ENCODE results near the gene LOC101059915.
"Not testable (repeated sequence)": the region's sequence is repeated elsewhere in the genome, so short reads cannot be mapped to it uniquely, and the experiment has no call there.

The LOC101059915 gene

GRCh38 chrX:71675636-71676035 is 8.3 kb downstream of the LOC101059915 start:
- not testable (repeated sequence) for DNase-seq (ENCODE audit: low spot score)

DNA sequence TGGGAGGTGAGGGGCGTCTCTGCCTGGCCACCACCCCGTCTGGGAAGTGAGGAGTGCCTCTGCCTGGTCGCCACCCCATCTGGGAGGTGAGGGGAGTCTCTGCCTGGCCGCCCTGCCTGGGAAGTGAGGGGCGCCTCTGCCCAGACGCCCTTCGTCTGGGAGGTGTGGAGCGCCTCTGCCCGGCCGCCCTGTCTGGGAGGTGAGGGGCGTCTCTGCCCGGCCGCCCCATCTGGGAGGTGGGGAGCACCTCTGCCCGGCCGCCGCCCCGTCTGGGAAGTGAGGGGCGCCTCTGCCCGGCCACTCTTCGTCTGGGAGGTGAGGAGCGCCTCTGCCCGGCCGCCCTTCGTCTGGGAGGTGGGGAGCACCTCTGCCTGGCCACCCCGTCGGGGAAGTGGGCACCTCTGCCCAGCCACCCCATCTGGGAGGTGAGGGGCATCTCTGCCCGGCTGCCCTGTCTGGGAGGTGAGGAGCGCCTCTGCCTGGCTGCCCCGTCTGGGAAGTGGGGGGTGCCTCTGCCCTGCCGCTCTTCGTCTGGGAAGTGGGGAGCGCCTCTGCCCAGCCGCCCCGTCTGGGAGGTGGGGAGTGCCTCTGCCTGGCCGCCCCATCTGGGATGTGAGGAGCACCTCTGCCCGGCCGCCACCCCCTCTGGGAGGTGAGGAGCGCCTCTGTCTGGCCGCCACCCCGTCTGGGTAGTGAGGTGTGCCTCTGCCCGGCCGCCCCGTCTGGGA is 8.9 kb downstream of the LOC101059915 start:
- not testable (repeated sequence) for DNase-seq (ENCODE audit: low spot score)

- not testable (repeated sequence) for DNase-seq (ENCODE audit: low spot score)
Observed at GRCh38 chrX:71677195-71677594, 9.8 kb downstream of the LOC101059915 start.

GRCh38 chrX:71679575-71680207 is 12.3 kb downstream of the LOC101059915 start:
- DNase-seq (ENCODE audit: low spot score) = no peak

- DNase-seq (ENCODE audit: low spot score) = not testable (repeated sequence)
Observed at GRCh38 chrX:71696641-71697465, 29.5 kb downstream of the LOC101059915 start.

DNA sequence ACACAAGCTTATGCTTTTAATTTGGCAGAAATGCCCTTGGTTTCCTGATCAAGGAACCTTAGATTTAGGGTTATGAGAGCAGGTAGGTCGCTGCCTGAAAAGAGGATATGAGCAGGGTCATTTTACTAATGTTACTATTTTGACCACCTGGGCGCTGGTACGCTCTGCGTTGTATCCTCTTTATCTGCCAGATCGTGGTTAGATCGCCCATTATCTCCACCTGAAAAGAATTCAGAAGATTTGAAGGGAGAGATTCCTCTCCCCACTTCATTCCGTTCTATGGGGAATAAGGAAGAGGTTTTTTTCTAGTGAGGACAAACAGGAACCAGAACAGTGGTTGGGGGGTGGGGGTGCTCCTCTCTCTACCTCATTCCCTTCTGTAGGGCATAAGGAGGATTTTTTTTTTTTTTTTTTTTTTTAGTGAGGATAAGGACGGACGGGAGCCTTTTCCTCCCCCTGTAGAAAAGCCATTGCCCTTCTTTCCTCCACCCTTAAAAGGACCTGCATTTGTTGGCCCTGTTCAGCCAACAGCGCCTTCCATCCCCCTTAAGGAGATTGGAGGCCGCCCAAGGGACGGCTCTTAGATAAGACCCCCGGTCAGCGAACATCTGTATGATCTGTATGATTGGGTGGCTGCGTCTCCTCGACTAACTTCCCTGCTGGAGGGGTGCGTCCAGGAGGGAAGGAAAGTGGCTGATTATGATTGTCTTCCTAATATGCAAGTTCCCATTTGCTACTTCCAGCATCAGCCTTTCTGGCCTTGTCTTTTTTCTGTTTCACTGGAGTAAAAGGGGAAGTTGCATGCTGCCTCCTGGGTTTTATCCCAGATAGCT is 30.3 kb downstream of the LOC101059915 start:
- not testable (repeated sequence) for DNase-seq (ENCODE audit: low spot score)

DNA sequence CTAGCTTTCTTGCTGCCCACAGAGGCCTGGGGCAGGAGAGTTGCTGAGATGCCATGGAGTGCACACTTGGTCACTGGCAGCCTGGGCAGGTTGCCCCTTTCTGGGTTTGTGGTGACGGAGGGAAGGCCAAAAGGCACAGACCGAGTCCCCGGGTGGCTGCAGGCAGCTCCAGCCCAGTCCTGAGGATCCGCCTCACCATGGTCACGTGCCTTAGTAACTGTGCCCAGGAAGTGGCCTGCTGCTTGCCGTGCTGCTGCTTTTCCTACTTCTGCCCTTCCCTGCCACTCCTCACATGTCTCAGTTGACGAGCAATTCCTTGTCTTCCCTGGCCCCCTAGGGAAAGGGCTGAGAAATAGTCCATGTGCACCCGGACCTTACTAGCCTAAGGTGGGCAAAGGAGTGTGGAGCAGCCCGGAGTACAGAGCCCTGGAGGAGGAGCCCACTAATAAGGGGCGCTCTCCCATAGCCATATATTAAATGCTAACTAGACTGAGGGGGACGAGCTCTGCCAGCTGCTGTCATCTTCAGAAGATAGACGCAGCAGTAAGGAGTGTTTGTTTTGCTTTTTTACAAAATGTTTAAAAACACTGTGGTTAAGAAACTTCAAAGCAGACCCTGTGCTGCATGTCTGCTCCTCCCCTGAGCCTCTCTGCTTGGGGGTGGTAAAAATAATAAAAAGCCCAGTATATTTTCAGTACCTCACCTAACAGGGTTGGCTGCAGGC is 31.1 kb downstream of the LOC101059915 start:
- not testable (repeated sequence) for DNase-seq (ENCODE audit: low spot score)

DNA sequence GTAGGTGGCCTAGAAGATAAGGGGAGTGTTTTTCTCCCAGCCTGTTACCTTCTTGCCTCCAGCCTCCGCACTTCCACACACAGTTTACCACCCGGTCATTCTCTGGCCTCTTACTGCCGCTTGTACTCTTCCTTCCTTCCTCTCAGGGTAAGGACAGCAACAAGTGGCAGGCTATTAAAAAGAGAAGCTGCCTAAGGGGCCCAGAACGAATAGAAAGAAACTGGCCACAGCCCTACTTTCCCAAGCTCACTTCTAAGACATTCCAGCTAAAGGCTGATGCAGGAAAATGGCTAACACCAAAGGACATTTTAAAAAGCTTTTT is 31.6 kb downstream of the LOC101059915 start:
- not testable (repeated sequence) for DNase-seq (ENCODE audit: low spot score)

GRCh38 chrX:71702853-71703252 is 35.5 kb downstream of the LOC101059915 start:
- not testable (repeated sequence) for DNase-seq (ENCODE audit: low spot score)

GRCh38 chrX:71714064-71714463 is 46.7 kb downstream of the LOC101059915 start:
- DNase-seq (ENCODE audit: low spot score) = not testable (repeated sequence)

- DNase-seq (ENCODE audit: low spot score) = not testable (repeated sequence)
Observed at GRCh38 chrX:71715551-71715950, 48.2 kb downstream of the LOC101059915 start.

GRCh38 chrX:71716323-71716722 is 49.0 kb downstream of the LOC101059915 start:
- not testable (repeated sequence) for DNase-seq (ENCODE audit: low spot score)

DNA sequence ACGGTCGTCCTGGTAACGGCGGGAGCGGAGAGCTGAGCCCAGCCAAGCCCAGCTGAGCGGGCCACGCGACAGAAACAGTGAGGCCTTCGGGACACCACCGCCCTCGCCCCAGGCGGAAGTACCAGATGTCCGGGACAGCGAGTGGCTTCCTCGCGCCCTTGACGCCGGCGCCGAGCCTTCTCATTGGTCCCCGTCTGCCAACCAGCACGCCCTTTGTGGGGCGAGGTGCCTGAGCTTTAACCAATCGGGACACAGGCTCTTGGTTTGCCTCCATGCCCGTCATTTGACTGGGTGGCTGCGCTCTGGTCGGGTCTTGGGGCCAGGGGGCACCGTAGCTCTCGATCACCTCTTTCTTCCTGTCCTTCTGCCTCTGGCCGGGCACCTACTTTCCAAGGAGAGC is 50.8 kb downstream of the LOC101059915 start, which contains the start of gene CXorf49:
Gene CXorf49 (minus strand): TSS at position 101 of the 400 bp plus-strand sequence. CDS start 134 bp downstream, outside the sequence.
- not testable (repeated sequence) for DNase-seq (ENCODE audit: low spot score)

DNA sequence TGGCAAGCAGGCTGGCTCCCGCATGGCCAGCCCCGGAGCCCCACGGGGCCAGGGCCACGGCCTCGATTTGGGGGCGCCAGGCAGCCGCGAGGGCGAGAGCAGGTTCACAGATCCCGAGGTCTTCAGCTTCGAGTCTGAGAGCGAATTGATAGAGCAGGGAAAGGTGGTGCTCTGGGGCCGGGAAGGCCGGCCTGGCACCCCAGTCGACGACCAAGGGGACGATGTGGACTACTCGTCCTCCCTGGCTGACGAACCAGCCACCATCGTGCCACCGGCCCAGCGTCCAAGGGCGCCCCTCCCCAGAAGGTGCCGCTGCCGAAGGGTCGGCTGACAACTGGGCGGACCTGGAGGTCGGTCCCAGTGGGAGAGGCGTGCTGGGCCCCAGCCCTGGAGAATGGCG is 51.8 kb downstream of the LOC101059915 start:
- DNase-seq (ENCODE audit: low spot score) = not testable (repeated sequence)

DNA sequence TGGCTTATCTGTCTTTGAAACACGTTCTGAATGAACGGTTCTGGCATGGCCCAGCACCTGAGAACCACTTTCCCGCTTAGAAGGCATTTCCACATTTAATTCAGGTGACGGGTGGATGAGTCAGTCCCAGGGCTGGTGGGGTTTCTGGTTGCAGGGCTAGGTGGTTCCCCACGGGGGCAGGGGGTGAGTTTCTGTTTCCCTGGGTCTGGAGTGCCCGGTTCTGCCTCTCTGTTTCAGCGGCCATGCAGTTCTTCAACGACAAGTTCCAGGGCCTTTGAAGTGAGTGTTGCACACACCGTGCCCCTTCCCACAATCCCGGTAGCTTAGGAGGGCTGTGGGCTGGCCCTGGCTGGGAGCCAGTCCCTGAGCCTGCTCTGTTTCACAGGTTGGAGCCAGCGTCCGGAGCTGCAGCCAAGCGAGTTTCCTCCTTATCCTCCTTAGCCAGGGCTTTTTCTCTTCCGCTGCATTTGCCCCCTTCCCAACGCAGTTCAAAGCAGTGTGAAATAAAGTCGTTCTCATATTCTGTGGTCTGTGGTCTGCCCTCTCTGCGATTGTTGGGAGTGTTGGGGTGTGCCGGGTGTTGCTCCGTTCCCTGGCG is 53.0 kb downstream of the LOC101059915 start:
- not testable (repeated sequence) for DNase-seq (ENCODE audit: low spot score)

Measured in ecto neural progenitor cell (in vitro differentiated cells).